NCI-H82 (cell line): Measurements from ENCODE around the gene DRAM2.
"Not testable (repeated sequence)": the region's sequence is repeated elsewhere in the genome, so short reads cannot be mapped to it uniquely, and the experiment has no call there.

Source experiments
- DNase-seq: peaks from one replicate; lab custom pipeline; 2025; lab: John Stamatoyannopoulos, UW

Gene DRAM2

GRCh38 chr1:111082421-111083203 lies 57.3 kb downstream of the DRAM2 start:
- no peak for DNase-seq

GRCh38 chr1:111079329-111079728 lies 60.6 kb downstream of the DRAM2 start:
- DNase-seq: not testable (repeated sequence)

- not testable (repeated sequence) for DNase-seq
Measured at GRCh38 chr1:111077312-111077711, 62.6 kb downstream of the DRAM2 start.
